IPS-18c (cell line): ENCODE data around the gene DNAJC3.
"Not testable (repeated sequence)": the region's sequence is repeated elsewhere in the genome, so short reads cannot be mapped to it uniquely, and the experiment has no call there.

ENCODE experiments used
- H3K4me3 ChIP-seq: 2 replicates; pipeline ENCODE4 v1.7.0; 2013; ENCODE audit warnings: low read depth, mild to moderate bottlenecking, low read length, moderate library complexity; ENCODE audit not compliant: insufficient read depth
- H3K9me3 ChIP-seq: one replicate; pipeline ENCODE4 v1.6.1; 2013; ENCODE audit warnings: mild to moderate bottlenecking, low read length, moderate library complexity; ENCODE audit not compliant: control insufficient read depth, insufficient read depth

Gene DNAJC3

GRCh38 chr13:95740979-95741320, 64.0 kb downstream of the DNAJC3 start:
- no peaks in the 10 kb centered on the region for H3K9me3 ChIP-seq
- H3K4me3 ChIP-seq: no peak overlapping the region

DNA sequence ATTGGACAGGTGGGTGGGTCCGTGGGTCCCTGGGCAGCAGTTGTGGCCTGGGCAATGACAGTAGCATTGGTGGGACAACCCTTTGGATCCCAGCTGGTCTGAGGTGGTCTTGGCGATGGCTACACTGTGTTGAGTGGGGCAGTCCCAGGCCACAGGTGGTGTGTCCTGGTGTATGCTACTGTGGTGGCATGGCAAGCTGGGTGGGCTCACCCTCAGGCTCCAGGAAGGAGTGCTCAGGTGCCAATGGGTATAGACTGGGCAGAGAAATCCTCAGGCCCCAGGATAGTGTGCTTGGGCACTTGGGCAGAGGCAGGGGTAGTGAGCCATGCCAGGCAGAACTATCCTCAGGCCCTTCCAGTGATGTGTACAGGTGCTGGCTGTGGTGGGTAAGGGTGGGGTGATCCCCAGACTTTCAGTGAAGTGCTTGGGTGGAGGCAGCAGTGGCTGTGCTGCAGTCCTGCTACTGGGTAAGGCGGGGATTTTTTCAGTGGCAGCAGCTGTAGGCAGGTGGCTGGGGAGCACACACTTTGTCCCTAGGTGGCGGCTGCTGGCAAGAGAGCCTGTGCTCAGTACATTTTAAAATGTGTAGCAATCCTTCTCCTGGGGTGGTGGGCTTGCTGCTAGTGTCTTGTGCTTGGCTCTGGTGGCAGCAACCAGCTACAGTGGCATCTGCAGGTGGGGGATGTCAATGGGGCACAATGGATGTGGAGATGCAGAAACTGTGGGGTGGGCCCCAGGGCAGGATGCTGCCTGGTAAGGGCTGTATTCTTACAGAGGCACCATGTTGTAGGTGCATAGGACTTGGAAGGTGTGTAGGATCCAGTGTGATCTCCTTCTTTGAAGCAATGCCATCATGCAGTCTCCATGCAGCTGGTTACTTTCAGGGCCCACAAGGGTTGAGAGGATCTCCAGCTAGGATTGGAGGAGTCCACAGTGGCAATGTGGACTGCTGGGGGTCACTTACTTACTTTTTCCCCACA, 64.9 kb downstream of the DNAJC3 start:
- Histone ChIP-seq H3K4me3 (no peak overlapping the region), H3K9me3 (no peaks in the 10 kb centered on the region)

DNA sequence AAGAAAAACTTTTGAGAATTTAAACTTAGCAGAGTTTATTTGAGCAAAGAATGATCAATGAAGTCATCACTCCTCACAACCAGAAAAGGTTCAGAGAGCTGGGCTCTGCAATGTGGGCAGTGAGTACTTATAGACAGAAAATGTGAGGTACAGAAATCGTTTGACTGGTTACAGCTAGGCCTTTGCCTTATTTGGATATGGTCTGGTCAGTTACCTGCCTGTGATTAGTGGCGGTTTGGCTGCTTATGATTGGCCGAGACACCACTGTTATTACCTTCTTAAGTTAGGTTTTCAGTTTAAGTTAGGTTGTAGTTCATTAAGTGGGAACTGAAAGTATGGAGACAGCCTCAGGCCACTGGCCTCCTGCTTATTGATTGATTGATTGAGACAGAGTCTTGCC, 66.3 kb downstream of the DNAJC3 start:
- no peak overlapping the region for H3K4me3 ChIP-seq
- no peaks in the 10 kb centered on the region for H3K9me3 ChIP-seq

GRCh38 chr13:95745289-95745688, 68.3 kb downstream of the DNAJC3 start:
- H3K9me3 ChIP-seq: no peaks in the 10 kb centered on the region
- H3K4me3 ChIP-seq: no peak overlapping the region

DNA sequence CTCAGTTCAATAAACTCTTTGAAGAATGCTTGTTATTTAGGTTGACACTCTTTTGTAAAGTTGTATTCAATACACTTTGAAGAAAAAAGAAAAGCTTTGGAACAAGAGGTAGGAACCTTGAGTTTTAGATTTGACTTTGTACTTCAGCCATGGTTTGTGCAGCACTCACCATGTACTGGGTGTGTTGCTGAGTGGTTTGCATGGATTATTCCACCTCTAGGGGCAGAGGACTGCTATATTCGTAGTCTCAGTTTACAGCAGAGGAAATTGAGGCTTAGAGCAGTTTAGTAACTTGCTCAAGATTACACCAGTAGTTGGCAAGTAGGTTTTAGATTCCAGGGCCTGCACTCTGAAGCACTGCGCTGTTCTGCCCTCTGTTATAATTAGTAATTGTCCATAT, 68.8 kb downstream of the DNAJC3 start:
- no peak overlapping the region for H3K4me3 ChIP-seq
- H3K9me3 ChIP-seq: no peaks in the 10 kb centered on the region

DNA sequence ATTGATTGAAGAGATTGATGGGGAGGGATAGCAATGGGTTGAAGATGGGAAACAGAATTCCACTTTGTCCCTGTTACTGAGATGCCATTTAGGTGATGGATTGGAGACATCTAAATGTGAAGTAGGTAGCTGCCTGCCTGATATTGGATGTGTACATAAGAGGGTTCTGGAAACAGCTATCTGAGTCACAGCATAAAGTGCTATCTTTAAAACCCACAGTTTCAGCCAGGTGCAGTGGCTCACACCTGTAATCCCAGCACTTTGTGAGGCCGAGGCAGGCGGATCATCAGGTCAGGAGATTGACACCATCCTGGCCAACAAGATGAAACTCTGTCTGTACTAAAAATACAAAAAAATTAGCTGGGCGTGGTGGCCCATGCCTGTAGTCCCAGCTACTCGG, 72.6 kb downstream of the DNAJC3 start:
- H3K9me3 ChIP-seq: no peaks in the 10 kb centered on the region
- H3K4me3 ChIP-seq: no peak overlapping the region

- Histone ChIP-seq H3K9me3 (no peaks in the 10 kb centered on the region), H3K4me3 (no peak overlapping the region)
Observed at GRCh38 chr13:95752677-95753076, 75.7 kb downstream of the DNAJC3 start.

DNA sequence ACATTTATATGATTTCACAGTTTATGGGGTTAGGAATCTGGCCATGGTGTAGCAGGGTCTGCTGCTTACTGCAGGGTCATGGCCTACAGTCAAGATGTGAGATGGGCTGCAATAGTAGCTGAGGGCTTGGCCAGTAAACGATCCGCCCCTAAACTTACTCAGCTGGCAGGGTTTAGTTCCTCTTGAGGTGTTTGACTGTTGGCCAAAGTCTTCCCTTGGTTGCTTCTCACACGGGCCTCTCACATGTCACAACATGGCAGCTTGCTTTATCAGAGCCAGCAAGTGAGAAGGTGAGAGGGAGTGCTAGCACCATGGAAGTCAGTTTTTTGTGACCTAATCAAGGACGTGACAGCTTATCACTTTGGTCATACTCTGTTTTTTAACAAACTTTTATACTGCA, 77.1 kb downstream of the DNAJC3 start:
- H3K4me3 ChIP-seq: no peak overlapping the region
- no peaks in the 10 kb centered on the region for H3K9me3 ChIP-seq

DNA sequence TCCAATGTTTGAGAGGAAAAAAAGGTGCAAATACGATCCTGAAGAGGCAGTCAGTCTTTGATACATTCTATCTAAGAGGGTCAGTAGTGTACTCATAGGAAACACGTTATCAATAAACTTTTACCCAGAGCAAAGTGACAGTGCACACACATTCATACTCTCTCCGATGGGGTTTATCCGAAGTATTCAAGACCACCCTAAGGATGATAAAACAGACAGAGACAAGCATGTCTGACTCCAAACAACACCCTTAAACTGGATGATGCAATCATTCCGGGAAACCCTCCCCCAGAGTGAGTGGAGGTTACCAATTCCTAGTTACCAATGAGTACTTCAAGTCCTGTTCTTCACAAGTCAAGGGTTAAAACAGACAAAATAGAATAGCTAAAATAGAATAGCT, 79.1 kb downstream of the DNAJC3 start:
- Histone ChIP-seq H3K4me3 (no peak overlapping the region), H3K9me3 (no peaks in the 10 kb centered on the region)

- H3K4me3 ChIP-seq, H3K9me3 ChIP-seq: not testable (repeated sequence)
Observed at GRCh38 chr13:95762626-95763025, 85.7 kb downstream of the DNAJC3 start.

GRCh38 chr13:95763601-95764000, 86.7 kb downstream of the DNAJC3 start:
- no peaks in the 10 kb centered on the region for H3K9me3 ChIP-seq
- H3K4me3 ChIP-seq: no peak overlapping the region

DNA sequence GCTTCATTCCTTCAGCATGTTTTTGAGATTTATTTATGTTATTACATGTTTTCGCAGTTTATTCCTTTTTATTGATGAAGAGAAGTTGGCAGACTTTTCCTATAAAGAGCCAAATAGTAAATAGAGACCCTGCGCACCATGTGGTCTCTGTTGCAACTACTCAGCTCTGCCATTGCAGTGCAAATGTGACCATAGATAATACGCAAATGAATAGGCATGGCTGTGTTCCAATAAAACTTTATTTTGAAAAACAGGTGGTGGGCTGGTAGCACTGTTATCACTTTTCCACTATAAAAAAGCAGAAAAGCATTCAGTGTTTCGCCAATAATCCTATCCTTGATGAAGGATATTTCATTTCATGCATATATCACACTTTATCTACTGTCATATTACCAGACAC, 95.0 kb downstream of the DNAJC3 start:
- Histone ChIP-seq H3K9me3 (no peaks in the 10 kb centered on the region), H3K4me3 (no peak overlapping the region)

- no peak overlapping the region for H3K4me3 ChIP-seq
Observed at GRCh38 chr13:95779522-95779921, 102.6 kb downstream of the DNAJC3 start.

DNA sequence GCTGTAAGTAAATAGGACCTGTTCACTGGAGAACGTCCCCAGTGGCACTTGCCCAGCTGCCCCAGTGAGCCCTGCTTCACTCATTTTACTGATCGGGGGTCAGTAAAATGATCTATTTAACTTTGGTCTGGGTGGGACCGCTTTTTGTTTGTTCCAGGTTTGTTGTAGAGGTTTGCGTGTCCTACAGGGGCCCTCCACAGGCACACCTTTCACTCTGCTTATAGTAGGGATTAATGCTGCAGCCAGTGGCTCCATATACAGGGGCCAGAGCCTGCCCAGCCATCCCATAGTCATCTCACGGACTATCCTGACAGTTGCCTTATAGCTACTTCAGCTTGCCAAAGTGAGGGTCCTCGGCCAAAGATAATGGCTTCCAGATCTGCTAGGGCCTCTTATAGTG, 104.1 kb downstream of the DNAJC3 start:
- Histone ChIP-seq H3K4me3 (no peak overlapping the region), H3K9me3 (no peaks in the 10 kb centered on the region)

More at GRCh38 chr13:95779522-95779921, 102.6 kb downstream of the DNAJC3 start:
- H3K9me3 ChIP-seq: no peaks in the 10 kb centered on the region

- H3K9me3 ChIP-seq, H3K4me3 ChIP-seq: not testable (repeated sequence)
Observed at GRCh38 chr13:95781940-95782339, 105.0 kb downstream of the DNAJC3 start.

- no peak overlapping the region for H3K4me3 ChIP-seq
- H3K9me3 ChIP-seq: no peaks in the 10 kb centered on the region
Observed at GRCh38 chr13:95783747-95784146, 106.8 kb downstream of the DNAJC3 start.

DNA sequence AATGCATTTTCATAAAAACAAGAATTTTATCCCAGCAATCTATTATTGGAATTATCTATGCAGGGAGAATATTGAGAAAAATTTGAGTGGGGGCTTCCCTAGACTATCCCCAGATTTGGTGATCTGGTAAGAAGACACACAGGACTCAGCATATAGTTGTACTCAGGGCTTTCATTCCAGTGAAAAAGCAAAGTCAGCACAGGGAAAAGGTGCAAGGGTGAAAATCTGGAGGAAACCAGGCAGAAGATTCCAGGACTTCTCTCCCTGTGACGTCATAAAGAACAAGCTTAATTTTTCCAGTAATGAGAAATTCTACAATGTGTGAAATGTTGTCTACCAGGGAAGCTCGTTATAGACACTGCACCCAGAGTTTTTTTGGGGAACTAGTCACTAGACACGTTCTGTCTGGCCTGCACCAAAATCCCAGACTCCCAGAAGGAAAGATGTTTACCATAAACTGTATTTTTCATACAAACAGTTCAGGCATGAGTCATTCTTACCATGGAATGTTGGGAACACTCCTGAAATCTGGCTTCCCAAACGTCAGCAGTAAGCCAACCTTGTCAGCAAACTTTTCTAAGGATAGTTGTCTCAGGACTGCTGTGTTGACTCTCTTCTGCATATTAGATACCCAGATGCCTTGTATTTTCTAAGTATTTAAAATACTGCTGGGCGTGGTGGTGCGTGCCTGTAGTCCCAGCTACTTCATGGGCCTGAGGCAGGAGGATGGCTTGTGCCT, 107.4 kb downstream of the DNAJC3 start:
- Histone ChIP-seq H3K4me3 (no peak overlapping the region), H3K9me3 (no peaks in the 10 kb centered on the region)

DNA sequence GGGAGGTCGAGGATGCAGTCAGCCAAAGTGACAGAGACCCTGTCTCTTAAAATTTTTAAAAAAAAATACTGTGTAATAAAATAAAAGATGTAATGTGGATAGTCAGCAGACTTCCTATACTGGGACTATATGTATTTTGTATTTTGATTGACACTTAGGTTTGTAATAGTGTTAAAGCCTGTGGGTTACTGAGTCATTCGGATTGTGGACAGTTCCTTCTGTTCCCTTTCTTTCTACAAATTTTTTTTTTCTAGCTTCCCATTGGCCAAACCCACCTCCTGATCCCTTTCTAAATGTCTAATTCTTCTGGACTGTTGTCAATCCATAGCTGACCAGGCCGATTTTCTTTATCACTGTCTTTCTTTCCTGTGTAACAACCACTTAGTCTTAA, 108.0 kb downstream of the DNAJC3 start:
- no peak overlapping the region for H3K4me3 ChIP-seq
- H3K9me3 ChIP-seq: no peaks in the 10 kb centered on the region
